Nephron progenitor cell (in vitro differentiated cells): Measurements from ENCODE around the gene DOK3.
"Not testable (repeated sequence)": the region's sequence is repeated elsewhere in the genome, so short reads cannot be mapped to it uniquely, and the experiment has no call there.

Experiments used
- DNase-seq: peaks from one replicate; pipeline ENCODE4 v3.0.0; 2021
- H3K27ac Mint-ChIP-seq: 2 replicates; pipeline ENCODE4 v1.8.0; 2021; ENCODE audit warnings: mild to moderate bottlenecking, moderate library complexity, mixed read lengths
- H3K27me3 Mint-ChIP-seq: 2 replicates; pipeline ENCODE4 v1.8.0; 2021; ENCODE audit warnings: mild to moderate bottlenecking, low read depth, mixed read lengths; ENCODE audit not compliant: poor library complexity
- H3K36me3 Mint-ChIP-seq: 2 replicates; pipeline ENCODE4 v1.8.0; 2021; ENCODE audit warnings: low read depth, mixed read lengths
- H3K4me1 Mint-ChIP-seq: 2 replicates; pipeline ENCODE4 v1.8.0; 2021; ENCODE audit warnings: mixed read lengths
- H3K4me3 Mint-ChIP-seq: 2 replicates; pipeline ENCODE4 v1.8.0; 2021; ENCODE audit warnings: mild to moderate bottlenecking, moderate library complexity, mixed read lengths
- H3K9me3 Mint-ChIP-seq: 2 replicates; pipeline ENCODE4 v1.8.0; 2021; ENCODE audit warnings: mild to moderate bottlenecking, moderate library complexity, mixed read lengths
- CTCF ChIP-seq: fragments of 200-600 bp; sonication (generic); IDR thresholded peaks from 2 replicates; pipeline ENCODE4 v1.5.0; 2021; ENCODE audit warnings: antibody characterized with exemption

Gene DOK3

DNA sequence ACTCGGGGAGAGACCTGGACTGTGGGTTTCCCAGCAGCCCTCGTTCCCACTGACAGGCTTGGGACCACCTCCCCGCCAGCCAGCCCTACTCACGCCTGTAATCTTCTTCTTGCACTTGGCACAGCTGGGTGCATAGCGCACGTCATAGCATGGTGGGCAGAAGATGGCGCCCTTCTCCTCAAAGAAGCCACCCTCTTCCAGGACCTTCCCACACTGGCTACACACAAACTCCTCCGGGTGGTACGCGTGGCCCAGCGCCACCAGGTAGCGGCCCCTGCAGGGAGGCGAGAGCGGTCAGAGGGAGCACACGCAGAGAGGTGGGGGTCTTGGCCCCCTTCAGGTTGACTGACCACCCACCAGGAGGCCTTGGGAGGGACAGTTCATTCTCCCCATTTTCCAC is 21.7 kb downstream of the DOK3 start:
- H3K27me3 Mint-ChIP-seq = no peaks in the 10 kb centered on the region
- peaks cover 41% of the 10 kb centered on the region for H3K36me3 Mint-ChIP-seq
- H3K27ac Mint-ChIP-seq = peak overlapping the region; percentile 36
- TF ChIP-seq CTCF = no peak
- H3K4me1 Mint-ChIP-seq = peaks cover 40% of the 10 kb centered on the region
- H3K4me3 Mint-ChIP-seq = no peak overlapping the region
- no peak for DNase-seq
- no peaks in the 10 kb centered on the region for H3K9me3 Mint-ChIP-seq

DNA sequence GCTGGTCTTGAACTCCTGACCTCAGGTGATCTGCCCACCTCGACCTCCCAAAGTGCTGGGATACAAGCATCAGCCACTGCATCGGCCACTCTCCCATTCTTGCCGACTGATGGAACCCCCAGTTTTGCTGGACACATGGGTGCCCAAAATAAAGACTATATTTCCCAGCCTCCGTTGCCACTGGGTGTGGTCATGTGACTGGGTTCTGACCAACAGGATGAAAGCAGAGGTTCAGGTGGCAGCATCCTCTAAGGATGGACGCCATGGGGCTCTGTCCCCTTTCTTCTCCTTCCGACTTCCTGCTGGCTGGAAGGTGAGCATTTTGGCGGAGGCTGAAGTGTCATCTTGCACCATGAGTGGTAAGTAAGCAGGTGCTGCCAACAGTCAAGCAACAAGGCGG is 22.5 kb downstream of the DOK3 start:
- peaks cover 43% of the 10 kb centered on the region for H3K36me3 Mint-ChIP-seq
- TF ChIP-seq CTCF = no peak

GRCh38 chr5:177486256-177486655 is 23.4 kb downstream of the DOK3 start:
- Mint-ChIP-seq H3K27ac (no peak overlapping the region), H3K9me3 (no peaks in the 10 kb centered on the region), H3K4me1 (peaks cover 36% of the 10 kb centered on the region), H3K27me3 (no peaks in the 10 kb centered on the region), H3K36me3 (peaks cover 41% of the 10 kb centered on the region), H3K4me3 (no peak overlapping the region)
- DNase-seq = no peak
- TF ChIP-seq CTCF = no peak

More for the DNA sequence above, 22.5 kb downstream of the DOK3 start:
- H3K9me3 Mint-ChIP-seq = no peaks in the 10 kb centered on the region
- peaks cover 39% of the 10 kb centered on the region for H3K4me1 Mint-ChIP-seq
- H3K27me3 Mint-ChIP-seq = no peaks in the 10 kb centered on the region
- no peak overlapping the region for H3K4me3 Mint-ChIP-seq
- no peak for DNase-seq
- no peak overlapping the region for H3K27ac Mint-ChIP-seq

- H3K4me3 Mint-ChIP-seq, DNase-seq, H3K27me3 Mint-ChIP-seq, H3K9me3 Mint-ChIP-seq: not testable (repeated sequence)
- H3K4me1 Mint-ChIP-seq = peaks cover 34% of the 10 kb centered on the region
- H3K36me3 Mint-ChIP-seq = peaks cover 39% of the 10 kb centered on the region
- H3K27ac Mint-ChIP-seq = peak overlapping the region; percentile 92
Observed at GRCh38 chr5:177485753-177486152, 23.9 kb downstream of the DOK3 start.

DNA sequence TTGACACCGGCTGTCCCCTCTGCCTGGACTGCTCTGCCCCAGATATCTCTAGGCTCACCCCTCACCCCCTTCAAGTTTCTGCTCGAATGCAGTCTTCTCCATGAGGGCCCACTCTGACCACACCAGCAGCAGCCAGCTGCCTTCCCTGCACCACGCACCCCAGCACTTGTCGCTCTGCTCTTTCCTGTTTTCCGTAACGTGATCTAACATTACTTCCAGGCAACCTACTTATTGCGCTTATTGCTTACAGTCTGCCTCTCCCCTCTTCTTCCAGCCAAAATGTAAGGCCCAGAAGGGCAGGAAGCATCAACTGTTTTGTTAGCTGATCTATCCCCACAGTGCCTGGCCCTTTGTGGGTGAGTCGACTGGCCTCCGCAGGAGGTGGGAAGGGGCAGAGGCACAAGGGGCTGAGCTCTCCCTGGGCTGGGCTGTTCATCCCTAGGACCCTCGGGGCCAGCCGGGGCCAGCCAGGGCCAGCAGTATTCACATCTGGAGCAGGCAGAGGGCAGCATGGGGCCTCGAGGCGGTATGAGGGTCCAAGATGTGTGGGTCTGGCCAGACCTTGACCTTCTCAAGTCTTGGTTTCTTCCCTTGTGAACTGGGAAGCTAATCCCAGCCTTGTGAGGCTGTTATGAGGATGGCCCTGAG is 24.6 kb downstream of the DOK3 start:
- Mint-ChIP-seq H3K27ac (peak overlapping the region; percentile 94), H3K4me1 (peaks cover 35% of the 10 kb centered on the region), H3K4me3 (no peak overlapping the region), H3K36me3 (peaks cover 39% of the 10 kb centered on the region), H3K9me3 (no peaks in the 10 kb centered on the region), H3K27me3 (no peaks in the 10 kb centered on the region)
- TF ChIP-seq CTCF = no peak
- no peak for DNase-seq

GRCh38 chr5:177483994-177484901 is 25.4 kb downstream of the DOK3 start:
- no peak for DNase-seq
- Mint-ChIP-seq H3K27me3 (no peaks in the 10 kb centered on the region), H3K36me3 (peaks cover 45% of the 10 kb centered on the region), H3K4me3 (peak overlapping the region; percentile 10), H3K27ac (peak overlapping the region; percentile 94), H3K9me3 (no peaks in the 10 kb centered on the region), H3K4me1 (peaks cover 40% of the 10 kb centered on the region)
- TF ChIP-seq CTCF = no peak
